Epithelial cell of esophagus (primary cell): ENCODE data around the gene TMEM86B.

Experiments used
- DNase-seq: peaks from one replicate; pipeline ENCODE4 v3.0.0; 2010; ENCODE audit warnings: low read depth
- H3K4me3 ChIP-seq: 2 replicates; pipeline ENCODE4 v1.5.1; 2011; ENCODE audit warnings: mild to moderate bottlenecking, low read length, control low read depth
- CTCF ChIP-seq: IDR thresholded peaks from 2 replicates; pipeline ENCODE4 v1.5.1; 2011; ENCODE audit warnings: low read depth, mild to moderate bottlenecking, low read length, control low read depth, inconsistent platforms; ENCODE audit not compliant: insufficient read depth; ENCODE audit errors: missing control alignments

Gene TMEM86B

DNA sequence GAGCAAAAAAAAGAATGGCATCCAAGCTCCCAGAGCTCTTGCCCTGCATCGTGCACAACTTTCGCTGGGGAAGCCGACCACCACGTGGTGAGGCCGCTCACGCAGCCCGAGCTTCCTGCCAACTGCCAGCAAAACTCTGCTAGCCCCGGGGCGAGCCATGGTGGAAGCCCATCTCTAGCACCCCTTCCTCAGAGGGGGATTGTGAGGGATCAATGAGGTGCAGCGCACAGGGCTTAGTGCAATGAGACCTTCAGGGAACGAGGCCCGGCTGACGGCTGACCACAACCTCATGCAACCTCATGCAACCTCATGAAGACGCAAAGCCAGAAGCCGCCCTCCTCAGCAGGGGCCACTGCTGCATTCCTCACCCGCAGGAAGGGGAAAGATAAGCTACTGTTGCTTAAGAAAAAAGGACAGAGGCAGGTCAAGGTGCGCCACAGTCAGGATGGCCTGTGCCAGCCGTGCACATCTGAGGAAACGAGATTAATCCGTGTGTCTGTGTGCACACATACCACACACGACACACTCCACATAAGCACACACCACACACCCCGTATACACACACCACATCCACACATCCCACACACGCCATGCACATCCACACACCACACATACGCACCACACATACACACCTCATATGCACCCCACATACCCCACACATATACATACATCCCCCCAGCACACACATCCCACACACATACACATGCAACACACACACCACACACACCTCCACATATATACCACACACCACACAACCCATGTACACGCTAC is 41.8 kb upstream of the TMEM86B start:
- no peak for DNase-seq
- no peak for TF ChIP-seq CTCF
- no peak overlapping the region for H3K4me3 ChIP-seq

- no peak overlapping the region for H3K4me3 ChIP-seq
- TF ChIP-seq CTCF = no peak
- no peak for DNase-seq
These were observed 40.7 kb upstream of the TMEM86B start for GRCh38 chr19:55269299-55269698.

DNA sequence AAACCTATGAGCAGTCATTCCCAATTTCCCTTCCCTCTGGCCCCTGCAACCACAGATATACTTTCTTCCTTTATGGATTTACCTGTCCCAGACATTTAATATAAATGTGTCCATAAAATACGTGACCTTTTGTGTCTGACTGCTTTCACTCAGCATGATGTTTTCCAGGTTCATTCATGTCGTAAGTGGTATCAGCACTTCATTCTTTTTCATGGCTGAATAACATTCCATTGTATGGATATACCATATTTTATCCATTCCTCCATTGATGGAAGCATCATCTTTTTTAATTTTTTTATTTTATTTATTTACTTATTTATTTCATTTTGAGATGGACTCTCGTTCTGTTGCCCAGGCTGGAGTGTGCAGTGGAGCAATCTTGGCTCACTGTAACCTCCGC is 38.3 kb upstream of the TMEM86B start:
- no peak for TF ChIP-seq CTCF
- no peak for DNase-seq

DNA sequence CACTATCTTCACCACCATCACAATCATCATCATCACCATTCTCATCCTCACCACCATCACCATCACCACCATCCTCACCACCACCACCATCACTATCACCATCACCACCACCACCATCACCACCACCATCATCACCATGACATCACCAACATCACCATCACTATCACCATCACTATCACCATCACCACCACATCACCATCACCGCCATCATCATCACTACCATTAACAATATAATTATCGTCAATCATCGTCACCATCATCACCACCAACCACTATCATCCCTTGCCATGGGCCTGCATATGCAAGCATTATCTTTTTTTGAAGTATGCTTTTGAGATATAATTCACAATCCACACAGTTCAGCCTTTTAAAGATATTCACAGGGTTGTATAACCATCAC is 37.8 kb upstream of the TMEM86B start:
- DNase-seq = no peak
- TF ChIP-seq CTCF = no peak
- H3K4me3 ChIP-seq = no peak overlapping the region

More for the DNA sequence above, 38.3 kb upstream of the TMEM86B start:
- no peak overlapping the region for H3K4me3 ChIP-seq

GRCh38 chr19:55265723-55266386 is 37.3 kb upstream of the TMEM86B start:
- TF ChIP-seq CTCF = no peak
- no peak for DNase-seq
- no peak overlapping the region for H3K4me3 ChIP-seq

GRCh38 chr19:55265173-55265572 is 36.6 kb upstream of the TMEM86B start:
- TF ChIP-seq CTCF = no peak
- DNase-seq = no peak
- no peak overlapping the region for H3K4me3 ChIP-seq
